Cardiac fibroblast (primary cell): ENCODE results near the gene LZTFL1.

ENCODE experiments used
- DNase-seq, 2 donors: peaks; one replicate each; pipeline versions ENCODE4 v3.0.0 to v3.0.0-alpha.2; 2010; ENCODE audit warnings: low read depth in 2 of 2
- H3K4me3 ChIP-seq, 2 donors: replicated peaks in 1 of 2; 1 replicate in 1 of 2; 2 replicates in 1 of 2; pipeline ENCODE4 v1.5.1; 2011; ENCODE audit warnings: low read depth in 2 of 2, low read length in 2 of 2, mild to moderate bottlenecking in 2 of 2, moderate library complexity in 1 of 2
- TF ChIP-seq, protein P1 (sequence below): IDR thresholded peaks from one replicate; pipeline ENCODE4 v1.5.1; 2011; ENCODE audit warnings: low read depth, mild to moderate bottlenecking, low read length, inconsistent platforms

Gene LZTFL1

DNA sequence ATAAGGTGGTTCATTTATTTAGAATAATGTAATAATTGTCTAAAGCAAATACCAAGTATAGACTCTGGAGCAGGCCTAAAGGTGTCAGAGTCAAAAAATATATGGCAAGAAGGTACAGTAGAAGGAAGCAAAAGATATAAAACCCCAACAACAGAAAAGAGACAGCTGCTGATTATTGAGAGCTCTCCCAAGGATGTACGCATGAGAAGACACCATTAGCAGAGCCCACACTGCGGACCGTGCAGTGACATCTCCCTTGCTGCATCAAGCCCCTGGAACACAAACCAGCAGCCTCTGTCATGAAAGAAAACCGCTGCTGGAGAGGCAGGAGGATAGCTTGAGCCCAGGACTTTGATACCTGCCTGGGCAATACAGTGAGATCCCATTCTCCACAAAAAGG is 27.6 kb downstream of the LZTFL1 start:
- TF ChIP-seq, protein P1, sequence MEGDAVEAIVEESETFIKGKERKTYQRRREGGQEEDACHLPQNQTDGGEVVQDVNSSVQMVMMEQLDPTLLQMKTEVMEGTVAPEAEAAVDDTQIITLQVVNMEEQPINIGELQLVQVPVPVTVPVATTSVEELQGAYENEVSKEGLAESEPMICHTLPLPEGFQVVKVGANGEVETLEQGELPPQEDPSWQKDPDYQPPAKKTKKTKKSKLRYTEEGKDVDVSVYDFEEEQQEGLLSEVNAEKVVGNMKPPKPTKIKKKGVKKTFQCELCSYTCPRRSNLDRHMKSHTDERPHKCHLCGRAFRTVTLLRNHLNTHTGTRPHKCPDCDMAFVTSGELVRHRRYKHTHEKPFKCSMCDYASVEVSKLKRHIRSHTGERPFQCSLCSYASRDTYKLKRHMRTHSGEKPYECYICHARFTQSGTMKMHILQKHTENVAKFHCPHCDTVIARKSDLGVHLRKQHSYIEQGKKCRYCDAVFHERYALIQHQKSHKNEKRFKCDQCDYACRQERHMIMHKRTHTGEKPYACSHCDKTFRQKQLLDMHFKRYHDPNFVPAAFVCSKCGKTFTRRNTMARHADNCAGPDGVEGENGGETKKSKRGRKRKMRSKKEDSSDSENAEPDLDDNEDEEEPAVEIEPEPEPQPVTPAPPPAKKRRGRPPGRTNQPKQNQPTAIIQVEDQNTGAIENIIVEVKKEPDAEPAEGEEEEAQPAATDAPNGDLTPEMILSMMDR, result no peak
- no peak overlapping the region for H3K4me3 ChIP-seq
- DNase-seq, result no peak

DNA sequence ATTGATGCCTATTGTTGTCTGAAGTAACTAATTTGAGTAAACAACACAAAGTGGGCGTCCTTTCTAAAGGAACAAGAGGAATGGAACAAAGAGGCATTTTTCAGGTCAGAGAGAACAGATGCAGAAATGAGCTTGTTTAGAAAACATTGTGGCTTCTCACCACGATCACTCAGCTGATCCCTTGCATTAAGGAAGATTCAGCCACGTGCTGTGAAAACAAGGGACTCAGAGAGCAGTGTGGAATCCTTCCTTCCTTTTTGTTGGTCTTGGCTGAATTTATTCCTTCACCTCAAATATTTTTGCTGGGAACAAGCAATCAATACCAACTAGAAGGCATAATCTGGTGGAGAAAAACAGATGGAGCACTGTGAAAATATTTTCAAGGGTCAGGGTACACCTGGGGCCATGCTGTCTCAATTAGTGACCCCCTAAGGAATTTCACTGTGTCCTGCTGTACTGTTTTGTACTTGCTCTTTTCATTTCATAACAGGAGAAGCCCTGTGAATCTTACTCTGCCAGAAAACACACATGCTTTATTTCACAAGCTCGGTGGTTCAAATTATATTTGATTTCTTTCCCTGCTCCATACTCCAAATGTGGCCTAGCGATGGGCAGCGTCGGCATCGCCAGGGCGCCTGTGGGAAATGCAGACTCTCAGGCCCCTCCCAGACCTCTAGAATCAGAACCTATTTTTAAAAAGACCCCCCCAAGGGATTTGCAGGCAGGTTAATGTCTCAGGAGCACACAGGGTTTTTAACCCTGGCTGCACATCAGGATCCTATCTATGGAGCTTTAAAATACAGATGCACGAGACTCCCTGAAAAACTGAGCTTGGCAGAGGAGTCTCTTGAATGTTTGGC is 34.0 kb downstream of the LZTFL1 start:
- TF ChIP-seq, protein P1, result no peak
- no peak for DNase-seq
- no peak overlapping the region for H3K4me3 ChIP-seq

DNA sequence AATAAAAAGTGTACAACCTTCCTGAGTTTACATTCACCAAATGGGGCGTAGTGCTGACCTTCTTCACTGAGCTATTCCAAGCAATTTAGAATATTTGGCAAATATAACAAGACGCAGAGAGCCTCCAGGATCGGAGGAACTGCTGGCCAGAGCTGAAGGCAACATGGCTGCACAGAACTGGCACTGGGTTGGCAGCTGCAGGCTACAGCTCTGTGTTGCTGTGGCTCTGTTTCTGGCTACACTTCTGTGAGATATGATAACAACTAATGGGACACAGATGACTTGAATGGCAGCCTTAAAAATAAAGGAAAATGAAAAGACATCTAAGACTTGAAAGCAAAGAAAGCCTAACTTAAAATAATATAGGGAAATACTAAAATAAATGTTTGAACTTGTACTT is 34.8 kb downstream of the LZTFL1 start:
- no peak for DNase-seq
- no peak overlapping the region for H3K4me3 ChIP-seq
- TF ChIP-seq, protein P1, result no peak

DNA sequence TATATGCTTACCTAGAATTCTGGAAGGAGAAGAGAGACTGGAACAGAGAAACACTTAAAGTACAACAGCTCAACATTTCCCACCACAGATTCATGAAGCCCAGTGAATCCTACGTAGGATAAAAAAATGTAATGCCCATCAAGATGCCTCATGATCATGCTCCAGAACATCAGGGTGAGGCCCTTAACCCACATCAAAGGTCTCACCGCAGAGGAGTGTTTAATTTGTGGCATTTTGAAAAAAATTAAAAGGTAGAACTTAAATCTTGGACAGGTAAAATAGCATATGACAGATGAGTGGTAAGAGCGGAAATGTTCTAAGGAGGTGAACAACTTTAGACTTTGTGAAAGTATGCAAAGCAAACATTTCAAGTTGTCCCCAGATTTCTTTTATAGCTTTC is 35.8 kb downstream of the LZTFL1 start:
- TF ChIP-seq, protein P1, result no peak

DNA sequence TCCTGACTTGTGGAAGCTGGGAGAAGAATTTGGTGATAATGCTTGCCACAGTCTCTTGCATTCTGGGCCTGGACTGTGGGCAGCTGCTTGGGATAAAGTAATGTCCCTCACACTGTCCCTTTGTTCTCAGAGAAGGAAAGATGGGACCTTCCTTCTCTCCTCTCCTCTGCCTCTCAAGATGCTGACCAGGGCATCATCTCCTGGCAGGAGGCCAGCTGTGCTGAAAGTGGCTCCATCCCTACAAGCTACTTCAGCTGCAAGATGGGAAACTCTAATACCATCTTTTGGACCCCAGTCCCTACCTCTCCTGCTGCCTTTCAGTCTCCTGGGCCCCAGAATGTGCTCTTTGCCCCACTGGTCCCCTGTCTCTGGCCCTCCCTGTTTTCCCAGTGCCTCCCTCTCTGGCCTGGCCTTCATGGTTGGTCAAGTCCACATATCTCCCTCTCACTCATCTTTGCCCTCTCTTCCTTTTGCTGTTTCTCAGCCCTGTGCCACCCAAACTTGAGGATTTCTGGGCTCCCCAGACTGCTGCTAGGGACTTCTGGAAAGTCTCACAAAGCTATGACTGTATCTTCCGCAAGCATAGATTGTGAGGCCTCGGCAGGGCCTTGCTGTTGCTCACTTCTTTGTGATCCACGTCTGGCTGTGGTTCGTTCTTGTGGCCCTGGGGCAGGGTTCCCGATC is 38.5 kb downstream of the LZTFL1 start:
- no peak for DNase-seq
- TF ChIP-seq, protein P1, result no peak
- H3K4me3 ChIP-seq, result no peak overlapping the region

More for the DNA sequence above, 35.8 kb downstream of the LZTFL1 start:
- no peak overlapping the region for H3K4me3 ChIP-seq
- no peak for DNase-seq

DNA sequence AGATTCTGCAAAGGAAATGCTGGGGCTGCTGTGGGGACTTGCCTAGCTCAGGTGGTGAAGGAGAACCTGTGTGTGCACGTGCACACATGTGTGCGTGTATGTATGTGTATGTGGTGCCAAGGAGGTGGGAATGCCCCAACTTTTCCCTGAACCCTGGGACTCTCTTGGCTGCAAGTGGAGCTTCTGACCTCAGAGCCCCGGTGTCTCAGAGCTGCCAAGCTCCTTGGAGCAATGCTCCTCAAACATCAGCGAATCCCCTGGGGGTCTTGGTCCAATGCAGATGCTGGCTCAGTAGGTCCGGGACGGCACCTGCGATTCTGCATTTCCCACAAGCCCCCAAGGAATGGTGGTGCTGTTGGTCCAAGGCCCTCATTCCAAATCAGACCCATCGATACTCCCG is 39.8 kb downstream of the LZTFL1 start:
- TF ChIP-seq, protein P1, result no peak
- no peak for DNase-seq
- H3K4me3 ChIP-seq, result no peak overlapping the region
